ENCODE results near the gene PELI2. TPM values are rescaled to one million over a fixed set of nuclear protein-coding genes. Genes with fewer than 3 reads are reported as not detected.

Gene PELI2
- total RNA-seq, 4 donors from 2014 or later = 12.9 to 21.8 (median 17.6) TPM

GRCh38 chr14:56119201-56119981 is 1.2 kb downstream of the PELI2 start:
- TF ChIP-seq CTCF (IDR thresholded peaks at IDR 0.05; ENCODE audit: low read depth) = no peak

- no peak for TF ChIP-seq CTCF (IDR thresholded peaks at IDR 0.05; ENCODE audit: low read depth)
These were observed 2.0 kb downstream of the PELI2 start for GRCh38 chr14:56120091-56120691.

- no peak for TF ChIP-seq CTCF (IDR thresholded peaks at IDR 0.05; ENCODE audit: low read depth)
These were observed 3.6 kb downstream of the PELI2 start for GRCh38 chr14:56121816-56122215.

GRCh38 chr14:56122301-56122700 is 4.1 kb downstream of the PELI2 start:
- TF ChIP-seq CTCF (IDR thresholded peaks at IDR 0.05; ENCODE audit: low read depth) = no peak

- no peak for TF ChIP-seq CTCF (IDR thresholded peaks at IDR 0.05; ENCODE audit: low read depth)
These were observed 6.1 kb downstream of the PELI2 start for GRCh38 chr14:56124327-56124726.

GRCh38 chr14:56125772-56126636 is 7.8 kb downstream of the PELI2 start:
- no peak for TF ChIP-seq CTCF (IDR thresholded peaks at IDR 0.05; ENCODE audit: low read depth)

- no peak for TF ChIP-seq CTCF (IDR thresholded peaks at IDR 0.05; ENCODE audit: low read depth)
These were observed 8.4 kb downstream of the PELI2 start for GRCh38 chr14:56126637-56126913.
